Stimulated activated CD4-positive, alpha-beta T cell treated with anti-CD3 and anti-CD28 coated beads, Interleukin-4, amount 100 ng/mL, for 48 hours (primary cell): Measurements from ENCODE around the gene ASB14.
A peak's percentile ranks its signal among the peaks of the same experiment; 100 is the strongest.

Source experiments
- DNase-seq, 2 donors: peaks; one replicate each; pipeline ENCODE4 v3.0.0-alpha.2; 2020; ENCODE audit warnings: low read depth in 2 of 2

The ASB14 gene

GRCh38 chr3:57261119-57261518, 31.4 kb downstream of the ASB14 start:
- no peak for DNase-seq

GRCh38 chr3:57257678-57258077, 34.8 kb downstream of the ASB14 start:
- no peak for DNase-seq

DNA sequence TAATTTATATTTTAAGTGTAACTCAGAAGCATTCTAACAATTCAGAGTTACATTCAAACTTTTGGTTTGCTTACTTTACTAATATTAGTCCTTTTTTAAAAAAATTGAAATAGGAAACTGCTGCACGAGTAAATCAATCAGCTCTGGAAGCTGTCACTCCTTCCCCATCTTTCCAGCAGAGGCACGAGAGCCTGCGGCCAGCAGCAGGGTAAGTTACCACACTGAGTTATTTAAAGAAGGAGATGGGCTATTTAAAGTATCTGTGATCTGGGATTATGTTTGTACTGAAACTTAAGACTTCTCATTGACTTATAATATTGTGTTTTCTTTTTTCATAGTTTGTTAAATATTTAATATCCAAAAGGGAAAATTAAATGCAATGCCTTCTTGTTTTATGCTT, 35.6 kb downstream of the ASB14 start:
- no peak for DNase-seq

GRCh38 chr3:57252404-57252803, 40.1 kb downstream of the ASB14 start:
- DNase-seq, result no peak

DNA sequence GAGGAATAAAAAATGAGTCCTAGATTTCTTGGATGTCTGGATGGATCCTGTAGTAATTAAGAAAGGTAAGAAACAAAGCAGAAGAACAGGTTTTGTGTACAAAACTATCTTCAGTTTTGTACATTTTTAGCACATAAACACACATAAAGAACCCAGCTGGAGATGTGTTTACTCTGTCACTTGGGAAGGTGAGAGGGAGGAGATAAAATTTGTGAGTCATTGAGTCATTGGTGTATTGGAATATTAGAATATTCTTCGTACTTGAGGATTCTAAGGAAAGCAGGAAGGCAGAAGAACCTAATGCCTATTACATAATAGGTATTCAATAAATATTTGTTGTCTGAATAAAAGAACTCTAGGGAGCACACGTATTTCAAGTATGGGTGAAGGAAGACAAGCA, 47.5 kb downstream of the ASB14 start:
- no peak for DNase-seq

- no peak for DNase-seq
Measured at GRCh38 chr3:57234613-57235575, 57.6 kb downstream of the ASB14 start.

DNA sequence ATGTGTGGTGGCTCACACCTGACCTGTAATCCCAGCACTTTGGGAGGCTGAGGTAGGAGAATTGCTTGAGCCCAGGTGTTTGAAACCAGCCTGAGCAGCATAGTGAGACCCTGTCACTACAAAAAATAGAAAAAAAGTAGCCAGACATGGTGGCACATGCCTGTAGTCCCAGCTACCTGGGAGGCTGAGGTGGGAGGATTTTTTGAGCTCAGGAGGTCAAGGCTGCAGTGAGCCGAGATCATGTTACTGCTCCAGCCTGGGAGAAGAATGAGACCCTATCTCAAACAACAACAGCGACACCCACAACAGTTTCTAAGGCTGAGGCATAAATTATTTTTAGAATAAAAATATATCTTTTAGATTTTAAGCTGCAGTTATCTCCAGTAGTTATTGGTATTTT, 58.7 kb downstream of the ASB14 start:
- DNase-seq, result no peak

- DNase-seq, result no peak
Measured at GRCh38 chr3:57230006-57230405, 62.5 kb downstream of the ASB14 start.

DNA sequence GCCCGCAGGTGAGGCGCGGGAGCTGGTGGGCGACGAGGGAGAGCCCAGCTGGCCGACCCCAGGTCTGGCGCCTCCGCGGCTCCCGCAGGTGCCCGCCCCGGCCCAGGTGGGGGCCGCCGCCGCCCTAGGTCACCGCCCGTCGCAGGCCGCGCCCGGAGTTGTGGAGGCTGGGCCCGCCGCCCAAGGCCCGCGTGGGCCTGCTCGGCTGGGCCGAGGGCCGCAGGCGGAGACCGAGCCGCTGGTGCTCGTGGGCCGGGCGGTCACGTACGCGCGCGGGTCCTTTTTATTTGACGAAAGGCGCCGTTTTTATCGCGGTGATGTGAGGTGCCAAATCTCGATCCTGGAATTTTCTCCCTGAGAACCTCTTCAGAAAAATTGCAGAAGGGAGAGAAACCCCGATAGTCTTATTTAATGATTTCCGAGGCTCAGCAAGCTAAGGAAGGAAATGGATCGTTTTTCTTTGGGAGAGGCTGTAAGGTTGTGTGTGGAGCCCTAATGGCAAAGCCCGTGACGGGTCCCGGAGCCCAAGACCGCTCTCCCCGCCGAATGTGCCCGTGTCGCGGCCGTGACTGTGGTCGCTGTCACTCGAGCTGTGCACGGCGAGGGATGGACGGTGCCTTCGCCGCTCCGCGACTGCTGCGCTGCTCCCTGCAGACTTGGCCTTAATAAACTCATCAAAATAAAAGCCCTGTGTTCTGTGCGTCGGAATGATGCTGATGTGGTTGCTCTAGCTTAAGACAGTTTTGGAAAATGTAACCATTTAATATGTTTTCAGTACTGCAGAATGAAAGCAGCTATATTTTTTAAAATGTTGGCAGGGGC, 64.3 kb downstream of the ASB14 start:
- DNase-seq, result peak; percentile 25 to 35

DNA sequence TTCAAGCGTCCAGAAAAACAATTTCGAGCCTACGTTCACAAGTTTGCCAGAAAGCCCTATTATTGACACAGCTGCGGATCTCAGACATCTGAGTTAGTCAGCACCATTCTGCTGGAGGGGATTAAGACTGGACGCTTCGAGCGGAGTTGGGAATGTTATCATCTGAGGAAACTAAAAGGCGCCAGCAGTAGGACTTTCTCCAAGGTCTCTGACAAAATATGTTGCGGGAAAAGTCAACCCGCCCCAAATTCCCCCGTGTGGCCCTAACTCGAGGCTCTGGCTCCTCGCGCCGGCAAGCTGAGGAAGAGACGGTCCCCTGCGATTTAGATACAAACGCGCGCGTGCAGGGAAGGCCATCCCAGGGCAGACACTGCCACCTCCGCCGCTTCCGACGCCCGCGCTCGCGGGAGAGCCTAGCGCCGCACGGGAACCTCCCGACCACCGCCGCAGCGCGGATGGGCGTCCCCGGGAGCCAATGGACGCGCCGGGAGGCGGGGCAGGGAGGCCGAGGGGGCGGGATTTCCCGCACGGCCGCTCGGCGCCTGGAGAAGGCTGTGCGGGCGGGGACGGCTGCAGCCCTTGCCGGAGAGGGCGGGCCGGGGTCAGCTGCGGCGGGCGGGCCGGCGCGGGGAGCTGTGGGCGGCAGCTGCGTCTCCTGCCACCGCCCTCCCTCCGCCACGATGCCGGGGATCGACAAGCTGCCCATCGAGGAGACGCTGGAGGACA, 65.1 kb downstream of the ASB14 start, which contains the start of gene APPL1:
Gene APPL1 (plus strand): TSS at position 526 of the 726 bp plus-strand sequence. CDS start 155 bp downstream, at position 681.
- peak; percentile 82 to 90 for DNase-seq

DNA sequence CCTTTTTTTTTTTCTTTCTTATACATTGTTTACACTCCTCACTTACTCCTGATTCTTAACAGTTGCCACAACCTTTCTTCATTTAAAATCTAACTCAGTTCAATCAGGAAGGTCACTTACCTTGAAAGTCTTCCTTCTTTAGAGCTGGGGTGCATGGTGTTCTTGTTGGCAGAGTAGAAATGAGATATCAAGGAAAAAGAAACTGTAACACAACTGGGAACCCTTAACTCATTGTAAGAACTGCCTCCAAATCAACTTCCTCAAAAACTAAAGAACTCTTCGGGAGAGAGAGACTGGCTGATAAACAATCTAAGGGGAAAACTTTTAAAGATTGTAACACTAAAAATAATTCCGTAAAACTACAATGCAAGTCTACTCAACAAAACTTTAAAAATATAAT, 66.3 kb downstream of the ASB14 start:
- no peak for DNase-seq

DNA sequence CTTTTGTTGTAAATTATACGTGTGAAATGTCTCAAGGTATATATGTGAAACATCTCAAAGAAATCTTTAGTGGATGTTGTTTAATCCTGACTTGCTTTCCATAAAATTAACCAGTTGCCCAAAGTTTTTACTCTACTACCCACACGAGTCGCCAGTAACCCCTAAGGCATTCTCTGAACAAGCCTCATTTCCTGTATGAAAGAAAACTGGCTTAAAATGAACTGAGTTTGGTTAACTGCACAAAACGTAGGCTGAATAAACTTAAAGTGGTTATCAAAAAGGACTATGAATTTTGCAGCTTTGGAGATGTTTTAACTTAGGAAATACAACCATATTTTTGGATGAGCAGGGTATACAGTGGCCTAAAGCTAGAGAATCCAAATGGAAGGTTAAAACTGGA, 67.6 kb downstream of the ASB14 start:
- no peak for DNase-seq

DNA sequence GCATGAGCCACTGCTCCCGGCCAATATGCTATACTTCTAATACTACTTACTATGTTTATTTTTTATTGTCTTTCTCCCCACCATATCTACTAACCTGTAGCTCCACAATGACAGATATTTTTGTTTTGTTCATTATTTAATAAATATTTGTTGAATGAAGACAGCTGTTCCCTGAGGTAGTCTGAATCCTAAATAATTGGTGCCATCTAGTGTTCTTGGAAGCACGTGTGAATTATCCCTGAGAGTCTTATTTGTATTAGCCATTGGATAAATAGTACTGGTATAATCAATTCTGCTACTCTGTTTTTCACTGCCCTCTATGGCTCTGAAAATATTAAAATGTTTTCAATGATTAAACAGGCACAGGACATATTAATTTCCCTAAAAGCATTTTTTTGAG, 70.6 kb downstream of the ASB14 start:
- no peak for DNase-seq
